Muscle of back (tissue), 13 donors: ENCODE results near the gene UCP3. TPM values are rescaled to one million over a fixed set of nuclear protein-coding genes. Genes with fewer than 3 reads are reported as not detected.

Experiments
- DNase-seq, 3 donors: peaks; one replicate each; pipeline versions ENCODE4 v3.0.0 to v3.0.0-alpha.2; 2013
- long read RNA-seq, 9 donors: transcript quantifications; one replicate each; lab custom pipeline, GENCODE V29; 2026
- polyA plus RNA-seq, 10 donors: library from polyadenylated mRNA; unstranded; fragments of 120-200 nt; gene quantifications; one replicate each; pipeline ENCODE4 v1.2.1, GENCODE V29; 2013; ENCODE audit not compliant: insufficient read length in 10 of 10

UCP3 gene
- 1 to 10 TPM; 1.5 to 6.8 (median 2.6) TPM for polyA plus RNA-seq
- long read RNA-seq, donor 1, result 0 reads
- long read RNA-seq, donor 2, partial matches to known transcripts, result 0 of 1 reads
- long read RNA-seq, donor 2, other reads (novel, unspliced or antisense), result 0 of 1 reads
- long read RNA-seq, donor 3, result 0 reads
- long read RNA-seq, donor 4, partial matches to known transcripts, result 0 of 1 reads
- long read RNA-seq, donor 4, other reads (novel, unspliced or antisense), result 0 of 1 reads
- long read RNA-seq, donor 5, partial matches to known transcripts, result 0 of 1 reads
- long read RNA-seq, donor 5, other reads (novel, unspliced or antisense), result 0 of 1 reads
- long read RNA-seq, donor 6, result 0 reads
- long read RNA-seq, donor 7, result 0 reads
- long read RNA-seq, donor 8, result 0 reads
- long read RNA-seq, donor 9, result 0 reads

GRCh38 chr11:74008373-74009229 lies at the start of gene UCP3:
Gene UCP3 (minus strand): TSS chr11:74009085. CDS start chr11:74007042, 2,043 bp downstream.
- DNase-seq, result no peak

GRCh38 chr11:74057249-74058151 lies 48.6 kb upstream of the UCP3 start:
- peak in 1 of 3 donors; percentile 3 for DNase-seq

- DNase-seq, result no peak
Measured at GRCh38 chr11:74055938-74056337, 47.1 kb upstream of the UCP3 start.

- DNase-seq, result no peak
Measured at GRCh38 chr11:74050465-74050864, 41.6 kb upstream of the UCP3 start.

GRCh38 chr11:74048993-74049392 lies 40.1 kb upstream of the UCP3 start:
- DNase-seq, result no peak

- no peak for DNase-seq
Measured at GRCh38 chr11:74044538-74044937, 35.7 kb upstream of the UCP3 start.

- DNase-seq, result no peak
Measured at GRCh38 chr11:74043450-74043849, 34.6 kb upstream of the UCP3 start.

- no peak for DNase-seq
Measured at GRCh38 chr11:74037309-74037708, 28.4 kb upstream of the UCP3 start.

- no peak for DNase-seq
Measured at GRCh38 chr11:74035264-74035663, 26.4 kb upstream of the UCP3 start.

GRCh38 chr11:74033046-74033445 lies 24.2 kb upstream of the UCP3 start:
- DNase-seq, result no peak

GRCh38 chr11:74030723-74031676 lies 22.1 kb upstream of the UCP3 start:
- DNase-seq, result no peak

- DNase-seq, result no peak
Measured at GRCh38 chr11:74025467-74026166, 16.7 kb upstream of the UCP3 start.

- DNase-seq, result peak; percentile 65 to 75 (median 72)
Measured at GRCh38 chr11:74024261-74025029, 15.6 kb upstream of the UCP3 start.

GRCh38 chr11:74023276-74023675 lies 14.4 kb upstream of the UCP3 start:
- no peak for DNase-seq

- no peak for DNase-seq
Measured at GRCh38 chr11:74022546-74022945, 13.7 kb upstream of the UCP3 start.

- no peak for DNase-seq
Measured at GRCh38 chr11:74021998-74022397, 13.1 kb upstream of the UCP3 start.

- no peak for DNase-seq
Measured at GRCh38 chr11:74020539-74020938, 11.7 kb upstream of the UCP3 start.

GRCh38 chr11:74019860-74020259 lies 11.0 kb upstream of the UCP3 start:
- no peak for DNase-seq

- no peak for DNase-seq
Measured at GRCh38 chr11:74019104-74019738, 10.3 kb upstream of the UCP3 start.
